Stomach (tissue), 9 donors: Measurements from ENCODE around the gene PRKCH. TPM values are rescaled to one million over a fixed set of nuclear protein-coding genes. Genes with fewer than 3 reads are reported as not detected.
A peak's percentile ranks its signal among the peaks of the same experiment; 100 is the strongest.

Experiments used
- DNase-seq, 2 donors: peaks; one replicate each; pipeline versions ENCODE4 v3.0.0 to v3.0.0-alpha.2; 2013 to 2019
- H3K27ac ChIP-seq, 5 donors: fragments of 200-600 bp in 4 of 5; sonication (generic) in 4 of 5; one replicate each; pipeline ENCODE4 v1.5.1; 2013 to 2019; ENCODE audit warnings: mild to moderate bottlenecking in 1 of 5, moderate library complexity in 1 of 5
- H3K27me3 ChIP-seq, 3 donors: fragments of 200-600 bp; sonication (generic); one replicate each; pipeline ENCODE4 v1.5.1; 2017 to 2019; ENCODE audit warnings: mixed run types in 1 of 3
- H3K36me3 ChIP-seq, 4 donors: fragments of 200-600 bp; sonication (generic); 1 replicate in 3 of 4; 2 replicates in 1 of 4; pipeline ENCODE4 v1.5.1; 2016 to 2019
- H3K4me1 ChIP-seq, 4 donors: fragments of 200-600 bp; sonication (generic); one replicate each; pipeline ENCODE4 v1.5.1; 2016 to 2019
- H3K4me3 ChIP-seq, 4 donors: fragments of 200-600 bp; sonication (generic) in 3 of 4; one replicate each; pipeline ENCODE4 v1.5.1; 2016 to 2019; ENCODE audit warnings: mild to moderate bottlenecking in 1 of 4
- H3K9me3 ChIP-seq, 4 donors: fragments of 200-600 bp; sonication (generic); one replicate each; pipeline ENCODE4 v1.5.1; 2016 to 2019
- CTCF ChIP-seq, 7 experiments: fragments of 450-650 bp in 4 of 7; fragments of 200-600 bp in 3 of 7; sonication (generic) in 3 of 7; IDR thresholded peaks; one replicate each; pipeline ENCODE4 v1.5.1; 2016 to 2019; ENCODE audit warnings: antibody characterized with exemption in 7 of 7, control low read depth in 2 of 7, mild to moderate bottlenecking in 1 of 7
- EP300 ChIP-seq: sonication (generic); formaldehyde crosslinking; IDR thresholded peaks from one replicate; pipeline ENCODE4 v1.6.1; 2017; ENCODE audit warnings: antibody characterized with exemption
- POLR2A ChIP-seq, 4 donors: fragments of 450-650 bp; IDR thresholded peaks; one replicate each; pipeline ENCODE4 v1.6.1; 2016; ENCODE audit warnings: antibody characterized with exemption in 4 of 4, control low read depth in 2 of 4, mild to moderate bottlenecking in 1 of 4, moderate library complexity in 1 of 4
- POLR2AphosphoS5 ChIP-seq, 3 donors: sonication (generic); formaldehyde crosslinking; IDR thresholded peaks; one replicate each; pipeline ENCODE4 v1.6.1; 2016; ENCODE audit warnings: antibody characterized with exemption in 3 of 3
- WGBS, 5 donors: extraction: QIAGEN DNeasy Blood & Tissue Kit in 3 of 5; methylation state at CpG; one replicate each; pipeline versions ENCODE4 v1.1.5 to v1.1.7; 2013 to 2018; 5-methylcytosine and 5-hydroxymethylcytosine counted together
- intact Hi-C: fragments of 100-400 bp; cut with DNase I; formaldehyde crosslinking; loops from one replicate; pipeline ENCODE4 v1.15.1; 2023; ENCODE audit warnings: low total_unique reads
- polyA plus RNA-seq, 3 donors: library from polyadenylated mRNA; stranded (reverse); fragments of 200-250 nt; gene quantifications; one replicate each; pipeline ENCODE4 v1.2.3, GENCODE V29; 2013
- total RNA-seq, 5 donors: library from RNA; depleted of rRNA; stranded (reverse); fragments of >200 nt; gene quantifications; one replicate each; pipeline versions ENCODE4 v1.1.0 to v1.2.3, GENCODE V29; 2014 to 2016
- donor health status: healthy with polysubstance abuse.
- donor health status: Bipolar disorder and iron deficiency.
- donor health status: healthy.

Gene PRKCH
- total and polyA plus RNA-seq, 8 donors, result 5.5 to 84.0 (median 14.7) TPM

- Histone ChIP-seq H3K9me3 (no peaks in the 10 kb centered on the region), H3K4me3 (peak overlapping the region in 2 of 4 donors; percentile 10 to 25), H3K36me3 (no peaks in the 10 kb centered on the region), H3K27me3 (no peaks in the 10 kb centered on the region), H3K27ac (peak overlapping the region; percentile 25 to 62 (median 42)), H3K4me1 (peaks cover 12 to 38% (median 18%) of the 10 kb centered on the region in 4 donors)
- 15 to 22% (median 19%) methylated on average over 12 of the region's 12 CpGs for WGBS, 5 donors
- no peak for TF ChIP-seq CTCF (IDR thresholded peaks at IDR 0.05)
- TF ChIP-seq POLR2A (IDR thresholded peaks at IDR 0.05), result no peak
- peak in 2 of 3 donors; percentile 43 to 61 for TF ChIP-seq POLR2AphosphoS5 (IDR thresholded peaks at IDR 0.05)
- no peak for TF ChIP-seq EP300
- intact Hi-C loops, result no loop called here
- peak; percentile 61 to 67 for DNase-seq
These were observed 117.7 kb downstream of the PRKCH start for GRCh38 chr14:61438860-61439765.

GRCh38 chr14:61439779-61440418, 118.5 kb downstream of the PRKCH start:
- H3K9me3 ChIP-seq, result no peaks in the 10 kb centered on the region
- no peak for DNase-seq
- H3K27ac ChIP-seq, result peak overlapping the region in 2 of 5 donors; percentile 57 to 62
- intact Hi-C loops, result no loop called here
- 60 to 69% (median 68%) methylated on average over 4 of the region's 4 CpGs for WGBS, 5 donors
- no peaks in the 10 kb centered on the region for H3K36me3 ChIP-seq
- peaks cover 12 to 38% (median 18%) of the 10 kb centered on the region in 4 donors for H3K4me1 ChIP-seq
- H3K4me3 ChIP-seq, result peak overlapping the region in 1 of 4 donors; percentile 25
- no peaks in the 10 kb centered on the region for H3K27me3 ChIP-seq
- TF ChIP-seq POLR2A (IDR thresholded peaks at IDR 0.05), result no peak
- no peak for TF ChIP-seq POLR2AphosphoS5 (IDR thresholded peaks at IDR 0.05)
- TF ChIP-seq CTCF (IDR thresholded peaks at IDR 0.05), result no peak
- TF ChIP-seq EP300, result no peak

- H3K4me3 ChIP-seq, result no peak overlapping the region
- H3K27me3 ChIP-seq, result no peaks in the 10 kb centered on the region
- H3K27ac ChIP-seq, result no peak overlapping the region
- intact Hi-C loops, result no loop called here
- peaks cover 8 to 25% (median 13%) of the 10 kb centered on the region in 4 donors for H3K4me1 ChIP-seq
- H3K36me3 ChIP-seq, result no peaks in the 10 kb centered on the region
- H3K9me3 ChIP-seq, result no peaks in the 10 kb centered on the region
- DNase-seq, result no peak
- TF ChIP-seq POLR2A (IDR thresholded peaks at IDR 0.05) (no peak), CTCF (IDR thresholded peaks at IDR 0.05) (no peak), EP300 (no peak), POLR2AphosphoS5 (IDR thresholded peaks at IDR 0.05) (no peak)
- 79 to 92% (median 86%) methylated on average over 3 of the region's 3 CpGs for WGBS, 5 donors
These were observed 122.1 kb downstream of the PRKCH start for GRCh38 chr14:61443481-61443880.

GRCh38 chr14:61444215-61444768, 122.9 kb downstream of the PRKCH start:
- DNase-seq, result peak in 1 of 2 donors; percentile 61

More at GRCh38 chr14:61444215-61444768, 122.9 kb downstream of the PRKCH start:
- no peak overlapping the region for H3K27ac ChIP-seq
- H3K4me1 ChIP-seq, result peaks cover 4 to 17% (median 5%) of the 10 kb centered on the region in 4 donors
- no peaks in the 10 kb centered on the region for H3K36me3 ChIP-seq
- no peaks in the 10 kb centered on the region for H3K9me3 ChIP-seq
- TF ChIP-seq POLR2A (IDR thresholded peaks at IDR 0.05) (no peak), EP300 (no peak), CTCF (IDR thresholded peaks at IDR 0.05) (no peak), POLR2AphosphoS5 (IDR thresholded peaks at IDR 0.05) (no peak)
- 49 to 64% (median 60%) methylated on average over 5 of the region's 5 CpGs for WGBS, 5 donors
- intact Hi-C loops, result no loop called here
- H3K27me3 ChIP-seq, result no peaks in the 10 kb centered on the region
- no peak overlapping the region for H3K4me3 ChIP-seq
